HepG2 (cell line): ENCODE data around the gene KRTAP1-3.

Experiments
- CTCF ChIP-seq: sonication (generic); formaldehyde crosslinking; IDR thresholded peaks from 2 replicates; pipeline ENCODE4 v1.5.0; 2020; ENCODE audit warnings: mild to moderate bottlenecking, missing genetic modification reagents, moderate library complexity
- GLI4 ChIP-seq: sonication (generic); formaldehyde crosslinking; IDR thresholded peaks from 2 replicates; pipeline ENCODE4 v1.5.1; 2020; ENCODE audit warnings: missing genetic modification reagents, mild to moderate bottlenecking, moderate library complexity, borderline replicate concordance
- HCFC1 ChIP-seq: fragments of 150-350 bp; IDR thresholded peaks from 2 replicates; pipeline ENCODE4 v1.6.1; 2014; ENCODE audit warnings: low read depth, low read length
- MAFG ChIP-seq: sonication (generic); formaldehyde crosslinking; IDR thresholded peaks from 2 replicates; pipeline ENCODE4 v1.5.1; 2020; ENCODE audit warnings: mild to moderate bottlenecking, missing genetic modification reagents
- NFATC3 ChIP-seq: sonication (generic); formaldehyde crosslinking; IDR thresholded peaks from 2 replicates; pipeline ENCODE4 v1.5.1; 2020; ENCODE audit warnings: mild to moderate bottlenecking, missing genetic modification reagents
- NFYB ChIP-seq: sonication (generic); formaldehyde crosslinking; IDR thresholded peaks from 2 replicates; pipeline ENCODE4 v1.4.0; 2020; ENCODE audit warnings: missing genetic modification reagents
- POLR2A ChIP-seq, 2 experiments: IDR thresholded peaks; 2 replicates each; pipeline ENCODE4 v1.6.1; 2011; ENCODE audit warnings: low read depth in 2 of 2, low read length in 2 of 2, mild to moderate bottlenecking in 1 of 2, moderate library complexity in 1 of 2; ENCODE audit not compliant: insufficient read depth in 1 of 2
- RAD21 ChIP-seq: fragments of 450-650 bp; formaldehyde crosslinking; IDR thresholded peaks from 2 replicates; pipeline ENCODE4 v1.5.0; 2020; ENCODE audit warnings: mild to moderate bottlenecking
- ZNF3 ChIP-seq: IDR thresholded peaks from 2 replicates; pipeline ENCODE4 v1.7.0; 2017; ENCODE audit warnings: inconsistent platforms
- ZNF563 ChIP-seq: sonication (generic); formaldehyde crosslinking; IDR thresholded peaks from 2 replicates; pipeline ENCODE4 v1.8.0; 2022; ENCODE audit warnings: mild to moderate bottlenecking, moderate library complexity, missing genetic modification reagents

- TF ChIP-seq RAD21 (CRISPR knock-in tag) (no peak), MAFG (CRISPR knock-in tag) (no peak), ZNF563 (CRISPR knock-in tag) (no peak), HCFC1 (no peak), ZNF3 (no peak), POLR2A (IDR thresholded peaks at IDR 0.05; ENCODE audit: insufficient read depth in 1 of 2, low read depth in 2 of 2, low read length in 2 of 2) (no peak), NFATC3 (CRISPR knock-in tag) (no peak), CTCF (CRISPR knock-in tag) (no peak), GLI4 (CRISPR knock-in tag) (no peak), NFYB (CRISPR knock-in tag) (no peak)
These were observed 21.5 kb downstream of the KRTAP1-3 start for GRCh38 chr17:41013181-41013580.
